Spinal cord (tissue), 10 donors: Measurements from ENCODE around the gene NPC1. TPM values are rescaled to one million over a fixed set of nuclear protein-coding genes. Genes with fewer than 3 reads are reported as not detected.
"Not testable (repeated sequence)": the region's sequence is repeated elsewhere in the genome, so short reads cannot be mapped to it uniquely, and the experiment has no call there.

Source experiments
- DNase-seq, 6 donors: peaks; one replicate each; pipeline versions ENCODE4 v3.0.0 to v3.0.0-alpha.2; 2013 to 2015; ENCODE audit warnings: low spot score in 6 of 6, low read depth in 4 of 6
- H3K27ac ChIP-seq: one replicate; pipeline ENCODE4 v1.5.1; 2013; ENCODE audit warnings: low read depth, low read length, control low read depth
- H3K27me3 ChIP-seq: one replicate; pipeline ENCODE4 v1.6.1; 2013; ENCODE audit warnings: low read length; ENCODE audit not compliant: control insufficient read depth, insufficient read depth
- H3K36me3 ChIP-seq: one replicate; pipeline ENCODE4 v1.6.1; 2013; ENCODE audit warnings: low read length; ENCODE audit not compliant: control insufficient read depth, insufficient read depth
- H3K4me1 ChIP-seq: one replicate; pipeline ENCODE4 v1.6.1; 2013; ENCODE audit warnings: low read length; ENCODE audit not compliant: control insufficient read depth, insufficient read depth
- H3K4me3 ChIP-seq: one replicate; pipeline ENCODE4 v1.5.1; 2013; ENCODE audit warnings: low read depth, low read length, control low read depth
- H3K9me3 ChIP-seq: one replicate; pipeline ENCODE4 v1.6.1; 2013; ENCODE audit warnings: low read length; ENCODE audit not compliant: control insufficient read depth, insufficient read depth
- WGBS: methylation state at CpG from one replicate; pipeline ENCODE4 v1.1.5; 2013; ENCODE audit warnings: missing lambda C conversion rate; ENCODE audit not compliant: insufficient coverage; 5-methylcytosine and 5-hydroxymethylcytosine counted together
- polyA plus RNA-seq, 2 donors: library from polyadenylated mRNA; unstranded; fragments of 120-200 nt; gene quantifications; one replicate each; pipeline ENCODE4 v1.2.1, GENCODE V29; 2013; ENCODE audit not compliant: insufficient read length in 2 of 2
- total RNA-seq, 2 donors: library from RNA; depleted of rRNA in 1 of 2; stranded (reverse); fragments of 120-200 nt in 1 of 2; fragments of >200 nt in 1 of 2; gene quantifications; one replicate each; pipeline versions ENCODE4 v1.2.3 to v1.2.4, GENCODE V29; 2013 to 2014
- donor health status: healthy.

Gene NPC1
- total and polyA plus RNA-seq, 4 donors: 29.0 to 63.4 (median 38.8) TPM

DNA sequence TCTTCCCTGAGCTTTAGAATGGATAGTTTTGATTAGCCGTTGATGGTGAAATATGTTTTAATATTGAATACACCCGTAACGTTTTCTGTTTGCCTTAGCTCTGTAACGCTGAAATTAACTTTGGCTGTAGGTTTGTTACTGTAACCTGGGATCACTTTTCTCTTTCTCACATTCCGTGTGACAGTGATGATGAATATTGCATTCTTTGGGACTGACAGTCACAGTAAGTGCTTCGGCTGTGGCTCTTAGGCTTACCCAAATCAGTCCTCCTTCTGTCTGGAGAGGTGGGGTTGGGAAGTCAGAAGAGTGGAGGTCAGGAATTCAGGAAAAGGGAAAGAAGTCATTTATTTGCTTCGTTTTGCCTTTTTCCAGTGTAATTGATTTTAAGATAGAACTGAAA is 65.0 kb downstream of the NPC1 start:
- peak in 1 of 6 donors; percentile 7 for DNase-seq

DNA sequence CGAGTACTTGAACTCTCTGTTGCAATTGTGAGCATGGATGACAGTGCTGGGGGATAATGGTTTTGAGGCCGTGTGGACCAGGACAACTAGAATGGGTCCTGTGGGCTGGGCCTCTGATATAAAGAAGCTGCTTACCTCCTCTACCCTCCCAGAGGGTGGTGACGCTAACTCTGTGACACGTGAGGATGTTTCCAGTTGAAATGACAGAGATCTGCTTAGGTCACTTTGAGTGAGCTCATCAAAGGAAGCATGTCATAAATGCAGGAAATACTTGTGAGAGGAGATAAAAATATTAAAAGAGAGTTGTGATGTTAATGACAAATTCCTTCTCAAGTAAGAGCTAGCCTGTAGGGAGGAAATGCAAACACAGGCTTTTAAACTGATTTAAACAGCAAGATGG is 66.6 kb downstream of the NPC1 start:
- H3K4me1 ChIP-seq: no peaks in the 10 kb centered on the region
- no peak overlapping the region for H3K4me3 ChIP-seq
- no peaks in the 10 kb centered on the region for H3K27me3 ChIP-seq
- H3K27ac ChIP-seq: no peak overlapping the region
- H3K9me3 ChIP-seq: no peaks in the 10 kb centered on the region
- peaks cover 62% of the 10 kb centered on the region for H3K36me3 ChIP-seq
- no peak for DNase-seq
- WGBS: no CpG with 5 or more reads among the region's 4 CpGs

More for the DNA sequence above, 65.0 kb downstream of the NPC1 start:
- Histone ChIP-seq H3K4me3 (no peak overlapping the region), H3K36me3 (peaks cover 66% of the 10 kb centered on the region), H3K9me3 (no peaks in the 10 kb centered on the region), H3K27ac (no peak overlapping the region), H3K27me3 (no peaks in the 10 kb centered on the region), H3K4me1 (no peaks in the 10 kb centered on the region)
- WGBS: 100% methylated on average over 1 of the region's 7 CpGs

DNA sequence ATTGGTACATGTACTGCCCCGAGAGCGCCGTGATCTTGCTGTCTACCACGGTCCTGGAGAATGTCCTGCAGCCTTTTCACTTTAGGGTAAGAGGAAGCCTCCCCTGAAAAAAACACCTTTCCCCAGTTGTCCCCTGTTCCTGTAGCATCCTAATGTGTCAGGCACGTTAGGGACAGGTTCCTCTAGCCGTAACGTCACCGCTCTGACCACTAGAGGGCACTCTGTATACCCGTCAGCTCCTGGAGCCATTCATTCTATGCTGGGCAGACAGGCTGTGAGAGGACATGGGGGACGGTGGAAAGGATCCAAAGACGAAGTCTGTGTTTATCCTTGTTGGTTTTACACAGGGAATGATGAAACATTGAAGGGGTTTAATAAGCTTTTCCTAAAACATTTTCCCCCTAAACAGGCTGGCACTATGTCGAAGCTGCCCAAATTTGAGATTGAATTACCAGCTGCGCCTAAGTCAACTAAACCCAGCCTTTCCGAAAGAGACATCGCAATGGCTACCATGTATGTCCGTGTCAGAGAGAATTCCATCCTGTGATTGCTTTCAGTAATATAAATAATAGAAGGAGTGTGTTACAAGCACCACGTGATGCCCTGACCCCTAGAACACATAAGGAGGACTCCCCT is 70.3 kb downstream of the NPC1 start:
- Histone ChIP-seq H3K27me3 (no peaks in the 10 kb centered on the region), H3K9me3 (no peaks in the 10 kb centered on the region), H3K4me3 (no peak overlapping the region), H3K27ac (no peak overlapping the region), H3K4me1 (no peaks in the 10 kb centered on the region), H3K36me3 (peaks cover 38% of the 10 kb centered on the region)
- peak; percentile 43 to 94 (median 69) for DNase-seq
- WGBS: 47% methylated on average over 14 of the region's 17 CpGs

DNA sequence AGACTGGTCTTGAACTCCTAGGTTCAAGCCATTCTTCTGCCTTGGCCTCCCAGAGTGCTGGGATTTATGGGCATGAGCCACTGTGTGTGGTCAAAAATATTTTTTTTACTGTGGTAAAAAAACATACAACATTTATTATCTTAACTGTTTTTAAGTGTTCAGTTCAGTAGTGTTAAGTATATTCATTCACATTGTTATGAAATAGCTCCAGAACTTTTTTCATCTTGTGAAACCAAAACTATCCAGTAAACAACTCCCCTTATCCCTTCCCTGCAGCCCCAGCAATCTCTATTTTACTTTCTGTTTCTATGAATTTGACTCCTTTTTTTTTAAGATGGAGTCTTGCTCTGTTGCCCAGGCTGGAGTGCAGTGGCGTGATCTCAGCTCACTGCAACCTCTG is 73.7 kb downstream of the NPC1 start:
- Histone ChIP-seq H3K27ac (no peak overlapping the region), H3K4me3 (no peak overlapping the region), H3K4me1 (no peaks in the 10 kb centered on the region), H3K36me3 (peaks cover 33% of the 10 kb centered on the region), H3K27me3 (no peaks in the 10 kb centered on the region), H3K9me3 (no peaks in the 10 kb centered on the region)
- WGBS: 100% methylated on average over 1 of the region's 1 CpG
- no peak for DNase-seq

DNA sequence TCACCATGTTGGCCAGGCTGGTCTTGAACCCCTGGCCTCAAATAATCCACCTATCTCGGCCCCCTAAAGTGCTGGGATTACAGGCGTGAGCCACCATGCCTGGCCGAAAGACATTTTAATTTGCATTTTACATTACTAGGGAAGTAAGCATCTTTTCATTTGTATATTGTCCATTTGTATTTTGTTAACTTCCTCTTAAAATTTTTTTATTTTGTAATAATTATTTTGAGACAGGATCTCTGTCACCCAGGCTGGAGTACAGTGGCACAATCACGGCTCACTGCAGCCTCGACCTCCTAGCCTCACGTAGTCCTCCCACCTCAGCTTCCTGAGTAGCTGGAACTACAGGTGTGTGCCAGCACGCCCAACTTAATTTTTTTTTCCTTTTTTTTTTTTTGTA is 74.1 kb downstream of the NPC1 start:
- not testable (repeated sequence) for H3K4me3 ChIP-seq, H3K4me1 ChIP-seq, H3K9me3 ChIP-seq, H3K27me3 ChIP-seq, H3K27ac ChIP-seq, DNase-seq
- WGBS: 100% methylated on average over 3 of the region's 7 CpGs
- H3K36me3 ChIP-seq: peaks cover 31% of the 10 kb centered on the region

DNA sequence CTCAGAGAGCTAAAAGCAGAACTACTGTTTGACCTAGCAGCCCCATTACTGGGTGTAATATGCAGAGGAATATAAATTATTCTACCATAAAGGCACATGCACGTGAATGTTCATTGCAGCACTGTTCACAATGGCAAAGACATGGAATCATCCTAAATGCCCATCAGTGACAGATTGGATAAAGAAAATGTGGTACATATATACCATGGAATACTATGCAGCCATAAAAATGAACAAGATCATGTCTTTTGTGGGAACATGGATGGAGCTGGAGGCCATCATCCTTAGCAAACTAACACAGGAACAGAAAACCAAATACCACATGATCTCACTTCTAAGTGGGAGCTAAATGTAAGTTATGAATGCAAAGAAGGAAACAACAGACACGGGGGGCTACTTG is 75.4 kb downstream of the NPC1 start:
- H3K36me3 ChIP-seq: peaks cover 24% of the 10 kb centered on the region
- not testable (repeated sequence) for H3K9me3 ChIP-seq, H3K27me3 ChIP-seq, H3K4me3 ChIP-seq, DNase-seq, H3K4me1 ChIP-seq, H3K27ac ChIP-seq
- WGBS: no CpG with 5 or more reads among the region's 2 CpGs

DNA sequence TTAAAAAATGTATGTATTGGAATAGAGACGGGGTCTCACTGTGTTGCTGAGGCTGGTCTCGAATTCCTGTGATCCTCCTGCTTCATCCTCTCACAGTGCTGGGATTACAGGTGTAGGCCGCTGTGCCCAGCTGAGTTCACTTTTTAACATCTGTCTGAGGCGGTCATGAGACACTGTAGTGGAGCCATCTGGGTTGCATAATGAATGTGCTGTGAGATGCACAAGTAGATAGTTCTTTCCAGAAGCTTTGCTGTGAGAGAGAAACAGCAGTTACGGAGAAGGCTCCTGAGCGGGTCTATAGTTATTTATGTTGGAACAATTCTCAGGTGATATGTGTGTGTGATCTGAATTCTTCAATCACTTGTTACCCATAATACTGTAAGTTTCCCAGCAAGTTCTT is 79.9 kb downstream of the NPC1 start:
- Histone ChIP-seq H3K27ac (no peak overlapping the region), H3K27me3 (no peaks in the 10 kb centered on the region), H3K4me3 (no peak overlapping the region), H3K36me3 (peaks cover 20% of the 10 kb centered on the region), H3K4me1 (peaks cover 10% of the 10 kb centered on the region), H3K9me3 (no peaks in the 10 kb centered on the region)
- WGBS: 93% methylated on average over 2 of the region's 6 CpGs
- no peak for DNase-seq

DNA sequence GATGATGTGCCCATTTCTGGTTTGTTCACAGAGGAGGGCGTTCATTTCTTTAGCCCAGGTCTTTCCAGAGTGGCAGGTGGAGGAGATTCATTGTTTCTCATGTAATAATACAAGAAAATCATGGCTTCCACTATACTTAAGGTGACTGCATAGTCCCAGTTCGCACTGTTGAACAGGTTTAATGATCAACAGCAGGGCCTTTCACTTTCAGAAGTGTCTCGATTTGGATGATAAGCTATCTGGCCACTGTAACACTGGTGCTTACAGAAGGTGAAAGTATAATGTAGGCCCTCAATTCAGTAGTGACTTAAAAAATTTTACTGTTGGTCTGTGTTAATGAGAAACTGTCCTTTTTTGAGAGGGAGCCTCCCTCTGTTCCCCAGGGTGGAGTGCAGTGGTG is 81.6 kb downstream of the NPC1 start:
- Histone ChIP-seq H3K4me1 (peaks cover 10% of the 10 kb centered on the region), H3K9me3 (no peaks in the 10 kb centered on the region), H3K27me3 (no peaks in the 10 kb centered on the region), H3K36me3 (peaks cover 12% of the 10 kb centered on the region), H3K4me3 (no peak overlapping the region), H3K27ac (no peak overlapping the region)
- DNase-seq: no peak
- WGBS: 100% methylated on average over 2 of the region's 3 CpGs

DNA sequence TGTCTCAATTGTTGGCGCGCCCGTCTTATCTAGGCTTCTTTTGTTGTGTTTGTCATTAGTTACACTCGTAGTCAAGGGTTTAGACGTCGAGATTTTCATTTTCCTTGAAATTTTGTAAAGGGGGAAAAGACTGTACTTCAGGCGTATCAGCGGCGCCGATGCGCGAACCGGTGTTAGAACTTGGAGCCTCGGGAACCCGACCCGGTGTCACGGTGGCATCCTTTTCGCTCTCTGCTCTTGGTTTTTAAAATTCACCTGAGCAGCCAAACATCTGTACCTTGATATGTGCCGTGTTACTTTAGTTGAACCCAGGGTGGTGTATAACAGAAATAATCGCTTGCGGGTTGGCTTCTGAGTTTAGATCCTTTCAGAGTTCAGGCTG is 82.4 kb downstream of the NPC1 start:
- no peaks in the 10 kb centered on the region for H3K27me3 ChIP-seq
- H3K27ac ChIP-seq: no peak overlapping the region
- 4% methylated on average over 21 of the region's 21 CpGs for WGBS
- no peaks in the 10 kb centered on the region for H3K9me3 ChIP-seq
- peaks cover 10% of the 10 kb centered on the region for H3K4me1 ChIP-seq
- peak in 1 of 6 donors; percentile 26 for DNase-seq
- H3K36me3 ChIP-seq: peaks cover 9% of the 10 kb centered on the region
- peak overlapping the region; percentile 63 for H3K4me3 ChIP-seq
